PC-9 (cell line): Measurements from ENCODE around the gene SLC66A1. TPM values are rescaled to one million over a fixed set of nuclear protein-coding genes. Genes with fewer than 3 reads are reported as not detected.

ENCODE experiments used
- BruUV-seq: library from RNA; stranded (reverse); fragments of 400-500 nt; replicated peaks from 2 replicates; lab custom pipeline; 2021; lab: Mats Ljungman, UMichigan
- CTCF ChIA-PET: fragments of 300-600 bp; sonication (Branson Sonifier 250); formaldehyde crosslinking; loops from one replicate; lab custom pipeline; 2022; ENCODE audit warnings: antibody characterized with exemption; lab: Charles Lee
- POLR2A ChIA-PET: fragments of 300-600 bp; sonication (Branson Sonifier 250); formaldehyde crosslinking; loops from one replicate; lab custom pipeline; 2022; ENCODE audit warnings: antibody characterized with exemption; ENCODE audit not compliant: unreplicated experiment; lab: Charles Lee
- DNase-seq, 2 experiments: peaks; one replicate each; pipeline versions ENCODE4 v3.0.0 to v3.0.0-alpha.2; 2015 to 2022; ENCODE audit warnings: mixed read lengths in 1 of 2
- H2AFZ ChIP-seq: fragments of 200-600 bp; sonication (generic); 2 replicates; pipeline ENCODE4 v1.8.1; 2017; ENCODE audit warnings: antibody characterized with exemption
- H3F3A ChIP-seq: fragments of 200-600 bp; sonication (generic); 2 replicates; pipeline ENCODE4 v1.8.1; 2017; ENCODE audit warnings: antibody characterized with exemption, mild to moderate bottlenecking, low read depth; ENCODE audit not compliant: insufficient read depth
- H3K27ac ChIP-seq: fragments of 200-600 bp; sonication (generic); 2 replicates; pipeline ENCODE4 v1.6.1; 2016; ENCODE audit warnings: mixed run types
- H3K27me3 ChIP-seq: fragments of 200-600 bp; sonication (generic); 2 replicates; pipeline ENCODE4 v1.6.1; 2016; ENCODE audit warnings: low read depth, mixed run types; ENCODE audit not compliant: insufficient read depth
- H3K36me3 ChIP-seq: fragments of 200-600 bp; sonication (generic); 2 replicates; pipeline ENCODE4 v1.6.1; 2016; ENCODE audit warnings: low read depth, mixed run types
- H3K4me1 ChIP-seq: fragments of 200-600 bp; sonication (generic); replicated peaks from 2 replicates; pipeline ENCODE4 v1.6.1; 2016; ENCODE audit warnings: mixed run types; ENCODE audit not compliant: insufficient read depth
- H3K4me2 ChIP-seq: fragments of 200-600 bp; sonication (generic); 2 replicates; pipeline ENCODE4 v1.6.1; 2017; ENCODE audit warnings: mixed run types
- H3K4me3 ChIP-seq: fragments of 200-600 bp; sonication (generic); 2 replicates; pipeline ENCODE4 v1.6.1; 2016; ENCODE audit warnings: mixed run types
- H3K79me2 ChIP-seq: fragments of 200-600 bp; sonication (generic); 2 replicates; pipeline ENCODE4 v1.6.1; 2017; ENCODE audit warnings: low read depth, mixed run types
- H3K9me2 ChIP-seq: fragments of 200-600 bp; sonication (generic); 2 replicates; pipeline ENCODE4 v1.8.1; 2017; ENCODE audit warnings: mild to moderate bottlenecking; ENCODE audit not compliant: insufficient read depth
- H3K9me3 ChIP-seq: fragments of 200-600 bp; sonication (generic); 2 replicates; pipeline ENCODE4 v1.8.1; 2016; ENCODE audit warnings: low read depth; ENCODE audit not compliant: insufficient read depth
- H4K20me1 ChIP-seq: fragments of 200-600 bp; sonication (generic); 2 replicates; pipeline ENCODE4 v1.8.1; 2017; ENCODE audit not compliant: insufficient read depth
- EZH2 ChIP-seq: fragments of 200-600 bp; sonication (generic); IDR thresholded peaks from 2 replicates; pipeline ENCODE4 v1.8.0; 2017; ENCODE audit warnings: antibody characterized with exemption, low read depth
- intact Hi-C: fragments of 100-400 bp; cut with micrococcal nuclease; formaldehyde crosslinking; loops from one replicate; pipeline ENCODE4 v1.10.0; 2022; ENCODE audit not compliant: unreplicated experiment
- total RNA-seq: library from RNA; stranded (reverse); gene quantifications from 2 replicates; pipeline ENCODE4 v1.2.3, GENCODE V29; 2021
- TF ChIP-seq, protein P1 (sequence below): fragments of 200-600 bp; sonication (generic); conservative IDR thresholded peaks from 2 replicates; pipeline ENCODE4 v1.6.1; 2017; ENCODE audit warnings: mixed run types, antibody characterized with exemption, mild to moderate bottlenecking, moderate library complexity

The SLC66A1 gene
- total RNA-seq, 1 experiment from 2014 or later = 13.8 TPM

DNA sequence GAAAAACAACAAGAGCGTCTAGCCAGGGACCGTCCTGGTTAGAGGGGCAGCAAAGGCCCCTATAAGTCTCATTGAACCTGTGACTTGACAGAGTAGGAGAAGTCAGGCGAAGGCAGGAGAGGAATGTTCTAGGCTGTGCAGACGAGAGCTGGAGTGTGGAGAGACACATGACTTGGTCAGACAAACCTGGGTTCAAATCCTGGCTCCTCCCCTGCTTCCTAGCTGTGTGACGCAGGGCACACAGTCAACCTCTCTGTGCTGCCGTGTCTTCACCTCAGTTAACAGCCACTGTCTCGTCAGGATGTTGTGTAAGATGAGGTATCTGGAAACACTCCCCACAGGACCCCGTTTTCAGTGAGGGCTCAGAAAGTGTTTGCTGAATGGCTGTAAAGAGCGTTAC, 15.6 kb downstream of the SLC66A1 start:
- Histone ChIP-seq H3K79me2 (no peaks in the 10 kb centered on the region), H3K4me1 (no peaks in the 10 kb centered on the region), H3K9me3 (no peaks in the 10 kb centered on the region), H3K36me3 (no peaks in the 10 kb centered on the region), H4K20me1 (no peaks in the 10 kb centered on the region), H3K27ac (no peak overlapping the region), H3K27me3 (no peaks in the 10 kb centered on the region), H3K4me2 (no peak overlapping the region), H2AFZ (no peak overlapping the region), H3F3A (no peaks in the 10 kb centered on the region), H3K9me2 (no peaks in the 10 kb centered on the region), H3K4me3 (no peak overlapping the region)
- DNase-seq = no peak
- intact Hi-C loops = no loop called here
- BruUV-seq = no TSS peak
- CTCF ChIA-PET = no interaction called here
- POLR2A ChIA-PET = no interaction called here
- TF ChIP-seq EZH2 = no peak
- TF ChIP-seq, protein P1, sequence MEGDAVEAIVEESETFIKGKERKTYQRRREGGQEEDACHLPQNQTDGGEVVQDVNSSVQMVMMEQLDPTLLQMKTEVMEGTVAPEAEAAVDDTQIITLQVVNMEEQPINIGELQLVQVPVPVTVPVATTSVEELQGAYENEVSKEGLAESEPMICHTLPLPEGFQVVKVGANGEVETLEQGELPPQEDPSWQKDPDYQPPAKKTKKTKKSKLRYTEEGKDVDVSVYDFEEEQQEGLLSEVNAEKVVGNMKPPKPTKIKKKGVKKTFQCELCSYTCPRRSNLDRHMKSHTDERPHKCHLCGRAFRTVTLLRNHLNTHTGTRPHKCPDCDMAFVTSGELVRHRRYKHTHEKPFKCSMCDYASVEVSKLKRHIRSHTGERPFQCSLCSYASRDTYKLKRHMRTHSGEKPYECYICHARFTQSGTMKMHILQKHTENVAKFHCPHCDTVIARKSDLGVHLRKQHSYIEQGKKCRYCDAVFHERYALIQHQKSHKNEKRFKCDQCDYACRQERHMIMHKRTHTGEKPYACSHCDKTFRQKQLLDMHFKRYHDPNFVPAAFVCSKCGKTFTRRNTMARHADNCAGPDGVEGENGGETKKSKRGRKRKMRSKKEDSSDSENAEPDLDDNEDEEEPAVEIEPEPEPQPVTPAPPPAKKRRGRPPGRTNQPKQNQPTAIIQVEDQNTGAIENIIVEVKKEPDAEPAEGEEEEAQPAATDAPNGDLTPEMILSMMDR = no peak

DNA sequence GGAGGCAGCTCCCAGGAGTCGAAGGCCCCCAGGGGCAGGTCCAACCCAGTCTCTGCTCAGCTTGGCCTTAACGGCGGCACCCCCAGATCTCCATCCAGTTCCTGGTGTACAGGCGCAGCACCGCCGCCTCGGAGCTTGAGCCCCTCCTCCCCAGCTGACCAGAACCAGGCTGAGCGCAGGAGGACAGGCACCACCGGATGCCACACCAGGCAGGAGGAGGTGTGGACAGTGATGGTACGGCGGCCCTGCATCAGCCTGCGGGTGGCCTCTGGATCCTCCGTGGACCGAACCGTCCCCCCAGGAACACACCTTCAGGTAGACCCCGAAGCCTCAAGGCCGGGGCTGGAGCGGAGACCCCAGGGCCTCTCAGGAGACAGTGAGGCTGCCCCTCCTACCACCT, 16.4 kb downstream of the SLC66A1 start:
- Histone ChIP-seq H4K20me1 (no peaks in the 10 kb centered on the region), H3K27me3 (no peaks in the 10 kb centered on the region), H3K27ac (no peak overlapping the region), H3K9me3 (no peaks in the 10 kb centered on the region), H2AFZ (no peak overlapping the region), H3K9me2 (no peaks in the 10 kb centered on the region), H3K4me3 (no peak overlapping the region), H3K79me2 (no peaks in the 10 kb centered on the region), H3K4me2 (no peak overlapping the region), H3K36me3 (no peaks in the 10 kb centered on the region), H3K4me1 (no peaks in the 10 kb centered on the region), H3F3A (no peaks in the 10 kb centered on the region)
- intact Hi-C loops = no loop called here
- BruUV-seq = no TSS peak
- TF ChIP-seq EZH2 = no peak
- TF ChIP-seq, protein P1 = no peak
- ChIA-PET CTCF (interaction anchor here (0.7 kb wide), 1 partner anchor 8 kb away, joined by 6 read pairs; no protein-coding TSS in a partner anchor), POLR2A (no interaction called here)
- DNase-seq = no peak

DNA sequence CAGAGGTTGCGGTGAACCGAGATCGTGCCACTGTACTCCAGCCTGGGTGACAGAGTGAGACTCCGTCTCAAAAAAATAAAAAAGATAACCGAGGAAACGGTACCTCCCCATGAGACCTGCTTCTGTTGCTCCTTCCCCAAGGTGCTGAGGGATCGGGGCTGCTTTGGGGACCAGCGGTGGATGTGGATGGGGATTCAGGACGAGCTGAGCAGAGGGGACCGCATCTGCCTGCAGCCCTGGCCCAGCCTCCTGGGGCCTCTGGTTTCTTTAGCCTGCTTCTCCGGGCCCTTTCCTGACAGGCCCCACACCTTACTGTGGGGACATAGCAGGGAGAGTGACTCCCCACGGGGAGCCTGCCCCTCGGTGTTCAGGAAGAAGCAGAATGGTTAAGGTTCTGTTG, 17.1 kb downstream of the SLC66A1 start:
- intact Hi-C loops = no loop called here
- ChIA-PET POLR2A (no interaction called here), CTCF (interaction anchor here (0.7 kb wide), 1 partner anchor 9 kb away, joined by 6 read pairs; no protein-coding TSS in a partner anchor)
- H3K4me1 ChIP-seq = no peaks in the 10 kb centered on the region; the same call in 1 of the 2 replicates
- no peaks in the 10 kb centered on the region for H3K27me3 ChIP-seq
- no peaks in the 10 kb centered on the region for H4K20me1 ChIP-seq
- BruUV-seq = no TSS peak
- H3K27ac ChIP-seq = no peak overlapping the region
- H3K4me3 ChIP-seq = no peak overlapping the region
- H3K9me2 ChIP-seq = no peaks in the 10 kb centered on the region
- H3F3A ChIP-seq = no peaks in the 10 kb centered on the region
- H3K9me3 ChIP-seq = no peaks in the 10 kb centered on the region
- H3K79me2 ChIP-seq = no peaks in the 10 kb centered on the region
- no peak overlapping the region for H2AFZ ChIP-seq
- TF ChIP-seq, protein P1 = no peak
- no peak for TF ChIP-seq EZH2
- no peak for DNase-seq
- H3K36me3 ChIP-seq = no peaks in the 10 kb centered on the region
- H3K4me2 ChIP-seq = no peak overlapping the region
